Neutrophil (primary cell): ENCODE measurements around the gene GPR158.

Experiments used
- H3K27ac ChIP-seq: fragments of 200-600 bp; sonication (generic); 2 replicates; pipeline ENCODE4 v1.5.1; 2016; ENCODE audit warnings: mild to moderate bottlenecking, moderate library complexity
- H3K27me3 ChIP-seq: fragments of 200-600 bp; sonication (generic); 2 replicates; pipeline ENCODE4 v1.6.0; 2016; ENCODE audit warnings: mild to moderate bottlenecking
- H3K36me3 ChIP-seq: fragments of 200-600 bp; sonication (generic); 2 replicates; pipeline ENCODE4 v1.5.1; 2017
- H3K4me1 ChIP-seq, 2 experiments: fragments of 200-600 bp in 1 of 2; sonication (generic) in 1 of 2; 1 replicate in 1 of 2; 2 replicates in 1 of 2; pipeline versions ENCODE4 v1.5.1 to v1.6.1; 2013 to 2016; ENCODE audit warnings: low read depth in 1 of 2, low read length in 1 of 2, mild to moderate bottlenecking in 1 of 2, moderate library complexity in 1 of 2; ENCODE audit not compliant: control insufficient read depth in 1 of 2, insufficient read depth in 1 of 2
- H3K4me3 ChIP-seq, 2 experiments: fragments of 200-600 bp in 1 of 2; sonication (generic) in 1 of 2; 1 replicate in 1 of 2; 2 replicates in 1 of 2; pipeline ENCODE4 v1.5.1; 2013 to 2016; ENCODE audit warnings: low read depth in 1 of 2, low read length in 1 of 2, mild to moderate bottlenecking in 1 of 2, moderate library complexity in 1 of 2
- H3K9me3 ChIP-seq: fragments of 200-600 bp; sonication (generic); 2 replicates; pipeline ENCODE4 v1.5.1; 2016
- CTCF ChIP-seq: fragments of 200-600 bp; sonication (generic); IDR thresholded peaks from 2 replicates; pipeline ENCODE4 v1.5.1; 2016; ENCODE audit warnings: antibody characterized with exemption

The GPR158 gene

GRCh38 chr10:25633542-25633941 is 458.7 kb downstream of the GPR158 start:
- no peak for TF ChIP-seq CTCF
- Histone ChIP-seq H3K9me3 (no peaks in the 10 kb centered on the region), H3K4me1 (no peaks in the 10 kb centered on the region), H3K4me3 (no peak overlapping the region), H3K36me3 (no peaks in the 10 kb centered on the region), H3K27me3 (no peaks in the 10 kb centered on the region), H3K27ac (no peak overlapping the region)

DNA sequence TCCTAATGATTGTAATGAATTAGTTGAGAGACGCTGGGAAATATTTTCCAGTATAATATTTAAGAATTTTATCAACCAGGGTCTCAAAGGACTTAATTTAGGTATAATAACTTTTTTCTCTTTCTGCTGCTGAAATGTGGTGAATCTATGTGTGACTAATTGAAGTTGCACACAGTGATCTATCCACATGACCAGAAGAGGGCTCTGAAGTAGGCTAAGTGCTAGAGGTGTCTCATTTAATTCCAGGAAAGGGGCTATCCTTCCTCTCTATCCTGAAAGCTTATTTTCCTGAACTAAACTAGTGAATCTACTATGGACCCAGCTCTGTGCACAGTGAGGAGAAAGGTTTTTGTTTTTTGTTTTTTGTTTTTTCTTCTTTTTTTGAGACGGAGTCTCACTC is 464.8 kb downstream of the GPR158 start:
- Histone ChIP-seq H3K36me3 (no peaks in the 10 kb centered on the region), H3K27me3 (no peaks in the 10 kb centered on the region), H3K9me3 (no peaks in the 10 kb centered on the region), H3K4me3 (no peak overlapping the region), H3K4me1 (no peaks in the 10 kb centered on the region), H3K27ac (no peak overlapping the region)
- TF ChIP-seq CTCF, result no peak

GRCh38 chr10:25641595-25641994 is 466.8 kb downstream of the GPR158 start:
- TF ChIP-seq CTCF, result no peak
- Histone ChIP-seq H3K27me3 (no peaks in the 10 kb centered on the region), H3K9me3 (no peaks in the 10 kb centered on the region), H3K4me3 (no peak overlapping the region), H3K27ac (no peak overlapping the region), H3K36me3 (no peaks in the 10 kb centered on the region), H3K4me1 (no peaks in the 10 kb centered on the region)

GRCh38 chr10:25642721-25643120 is 467.9 kb downstream of the GPR158 start:
- H3K4me1 ChIP-seq, result no peaks in the 10 kb centered on the region

GRCh38 chr10:25646371-25646770 is 471.6 kb downstream of the GPR158 start:
- Histone ChIP-seq H3K27ac (no peak overlapping the region), H3K9me3 (no peaks in the 10 kb centered on the region), H3K36me3 (no peaks in the 10 kb centered on the region), H3K4me3 (no peak overlapping the region), H3K4me1 (no peaks in the 10 kb centered on the region), H3K27me3 (no peaks in the 10 kb centered on the region)
- no peak for TF ChIP-seq CTCF

More at GRCh38 chr10:25642721-25643120, 467.9 kb downstream of the GPR158 start:
- no peaks in the 10 kb centered on the region for H3K27me3 ChIP-seq
- no peak overlapping the region for H3K4me3 ChIP-seq
- no peaks in the 10 kb centered on the region for H3K9me3 ChIP-seq
- TF ChIP-seq CTCF, result no peak
- H3K27ac ChIP-seq, result no peak overlapping the region
- H3K36me3 ChIP-seq, result no peaks in the 10 kb centered on the region

DNA sequence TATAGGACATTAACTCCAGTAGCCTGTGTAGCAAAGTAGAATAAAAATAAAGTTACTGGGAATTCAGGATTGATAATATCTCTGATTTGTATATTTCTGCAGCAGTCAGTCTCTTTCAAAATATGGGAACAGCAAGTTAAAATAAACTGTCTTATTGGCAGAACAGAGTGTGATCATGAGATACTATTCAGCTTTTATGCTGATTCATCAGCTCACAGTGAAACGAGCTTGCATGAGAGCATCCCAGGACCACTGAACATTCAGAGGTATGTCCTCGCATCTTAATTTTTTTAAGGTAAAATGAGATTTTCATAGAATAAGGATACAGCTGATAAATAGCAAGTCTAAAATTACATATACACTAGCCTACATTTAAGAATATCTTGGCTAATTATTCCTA is 476.7 kb downstream of the GPR158 start:
- no peaks in the 10 kb centered on the region for H3K9me3 ChIP-seq
- no peaks in the 10 kb centered on the region for H3K4me1 ChIP-seq
- no peaks in the 10 kb centered on the region for H3K36me3 ChIP-seq
- TF ChIP-seq CTCF, result no peak
- no peak overlapping the region for H3K4me3 ChIP-seq
- H3K27ac ChIP-seq, result no peak overlapping the region
- H3K27me3 ChIP-seq, result no peaks in the 10 kb centered on the region
